ENCODE data around the gene LEMD2.

GRCh38 chr6:33818293-33818692 is 29.4 kb upstream of the LEMD2 start:
- TF ChIP-seq ZBTB20 (tag by site-specific recombination; IDR thresholded peaks at IDR 0.05) = no peak
- TF ChIP-seq CTCF (tag by site-specific recombination; IDR thresholded peaks at IDR 0.05) = no peak
- no peak for TF ChIP-seq TCF7L2 (IDR thresholded peaks at IDR 0.05; ENCODE audit: borderline replicate concordance, low read depth, low read length)
- no peak for TF ChIP-seq ZNF274 (IDR thresholded peaks at IDR 0.05; ENCODE audit: low read length)
- TF ChIP-seq ZNF274 (tag by site-specific recombination; IDR thresholded peaks at IDR 0.05; ENCODE audit: borderline replicate concordance) = no peak
- TF ChIP-seq ZNF768 (tag by site-specific recombination; IDR thresholded peaks at IDR 0.05) = 0 out of 2 replicates have a peak, but pooled peaks have one; percentile 4
- no peak for TF ChIP-seq ZNF610 (tag by site-specific recombination; IDR thresholded peaks at IDR 0.05; ENCODE audit: borderline replicate concordance)
- TF ChIP-seq GLIS2 (tag by site-specific recombination; IDR thresholded peaks at IDR 0.05) = no peak
- TF ChIP-seq ZNF10 (tag by site-specific recombination; IDR thresholded peaks at IDR 0.05) = no peak
- no peak for TF ChIP-seq KLF16 (tag by site-specific recombination; IDR thresholded peaks at IDR 0.05)
- TF ChIP-seq ZNF488 (tag by site-specific recombination; IDR thresholded peaks at IDR 0.05) = no peak

Measured in HEK293 (cell line).